DOHH2 (cell line): ENCODE data around the gene DPP7.

Experiments
- EZH2phosphoT487 ChIP-seq: fragments of 200-600 bp; sonication (generic); IDR thresholded peaks from 2 replicates; pipeline ENCODE4 v1.6.1; 2017; ENCODE audit warnings: borderline replicate concordance, mild to moderate bottlenecking, antibody characterized with exemption, low read length, moderate library complexity, mixed read lengths
- TF ChIP-seq, protein P1 (sequence below): fragments of 200-600 bp; sonication (generic); IDR thresholded peaks from one replicate; pipeline ENCODE4 v1.5.1; 2014; ENCODE audit warnings: antibody characterized with exemption, mild to moderate bottlenecking, low read depth, low read length; ENCODE audit not compliant: poor library complexity, severe bottlenecking

GRCh38 chr9:137114220-137114612 is 317 bp downstream of the DPP7 start:
- TF ChIP-seq, protein P1, sequence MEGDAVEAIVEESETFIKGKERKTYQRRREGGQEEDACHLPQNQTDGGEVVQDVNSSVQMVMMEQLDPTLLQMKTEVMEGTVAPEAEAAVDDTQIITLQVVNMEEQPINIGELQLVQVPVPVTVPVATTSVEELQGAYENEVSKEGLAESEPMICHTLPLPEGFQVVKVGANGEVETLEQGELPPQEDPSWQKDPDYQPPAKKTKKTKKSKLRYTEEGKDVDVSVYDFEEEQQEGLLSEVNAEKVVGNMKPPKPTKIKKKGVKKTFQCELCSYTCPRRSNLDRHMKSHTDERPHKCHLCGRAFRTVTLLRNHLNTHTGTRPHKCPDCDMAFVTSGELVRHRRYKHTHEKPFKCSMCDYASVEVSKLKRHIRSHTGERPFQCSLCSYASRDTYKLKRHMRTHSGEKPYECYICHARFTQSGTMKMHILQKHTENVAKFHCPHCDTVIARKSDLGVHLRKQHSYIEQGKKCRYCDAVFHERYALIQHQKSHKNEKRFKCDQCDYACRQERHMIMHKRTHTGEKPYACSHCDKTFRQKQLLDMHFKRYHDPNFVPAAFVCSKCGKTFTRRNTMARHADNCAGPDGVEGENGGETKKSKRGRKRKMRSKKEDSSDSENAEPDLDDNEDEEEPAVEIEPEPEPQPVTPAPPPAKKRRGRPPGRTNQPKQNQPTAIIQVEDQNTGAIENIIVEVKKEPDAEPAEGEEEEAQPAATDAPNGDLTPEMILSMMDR, result no peak
- no peak for TF ChIP-seq EZH2phosphoT487
